NCI-H2227 (cell line): ENCODE measurements around the gene PLXND1.

Experiments used
- DNase-seq: peaks from one replicate; lab custom pipeline; 2025; ENCODE audit not compliant: unreplicated experiment; lab: John Stamatoyannopoulos, UW

PLXND1 gene

DNA sequence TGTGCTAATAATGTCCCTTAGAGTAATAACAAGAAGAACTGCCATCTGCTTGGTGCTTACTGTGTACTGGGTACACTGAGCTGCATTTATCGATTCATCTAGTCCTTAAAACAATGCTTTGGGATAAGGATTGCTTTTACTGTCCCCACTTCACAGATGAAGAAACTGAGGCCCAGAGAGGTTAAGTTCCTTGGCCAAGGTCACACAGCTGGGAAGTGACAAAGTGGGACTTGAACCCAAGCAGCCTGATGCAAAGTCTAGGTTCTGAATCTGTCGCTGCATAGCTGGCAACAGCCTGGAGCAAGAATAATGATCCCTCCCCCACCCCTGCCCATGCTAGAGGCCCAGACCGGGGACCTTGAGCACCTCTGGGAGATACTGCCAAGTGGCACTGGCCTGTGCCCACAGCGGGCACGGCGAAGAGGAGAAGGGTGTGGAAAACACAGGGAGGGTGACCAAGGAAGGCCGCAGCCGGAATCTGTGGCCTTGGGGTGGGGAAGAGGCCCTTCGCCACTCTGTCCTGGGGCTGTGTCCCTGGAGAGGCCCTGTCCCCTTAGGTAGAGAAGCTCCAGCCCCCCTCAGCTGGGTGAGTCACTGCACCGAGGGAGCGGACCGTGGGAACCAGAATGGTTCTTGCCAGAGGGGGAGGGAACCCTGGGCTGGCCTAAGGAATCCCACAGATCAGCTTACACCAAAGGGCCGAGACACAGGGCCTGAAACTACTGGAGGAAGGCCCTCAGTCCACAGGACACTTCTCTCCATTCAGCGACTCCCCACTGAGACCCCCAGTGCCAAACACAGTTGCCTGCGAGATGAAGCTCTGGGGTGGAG is 3.5 kb downstream of the PLXND1 start:
- DNase-seq, result no peak

DNA sequence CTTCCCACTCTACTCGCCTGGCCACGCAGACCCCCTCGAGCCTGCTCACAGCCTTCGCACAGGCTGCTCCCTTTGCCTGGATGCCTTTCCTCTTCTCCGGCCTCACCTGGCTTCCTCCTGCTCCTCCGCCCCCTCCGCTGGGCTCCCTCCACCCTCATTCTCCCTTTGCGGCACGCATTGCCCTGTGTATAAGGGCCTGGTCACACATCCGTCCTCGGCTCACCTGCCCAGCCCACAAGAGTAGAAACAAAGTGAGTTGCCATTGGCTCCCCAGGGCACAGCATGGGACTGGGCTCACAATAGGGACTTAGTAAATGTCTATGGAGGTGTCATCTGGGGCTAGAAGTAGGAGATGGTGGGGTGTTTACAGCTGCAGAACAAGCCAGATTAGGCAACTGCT is 4.2 kb downstream of the PLXND1 start:
- no peak for DNase-seq

DNA sequence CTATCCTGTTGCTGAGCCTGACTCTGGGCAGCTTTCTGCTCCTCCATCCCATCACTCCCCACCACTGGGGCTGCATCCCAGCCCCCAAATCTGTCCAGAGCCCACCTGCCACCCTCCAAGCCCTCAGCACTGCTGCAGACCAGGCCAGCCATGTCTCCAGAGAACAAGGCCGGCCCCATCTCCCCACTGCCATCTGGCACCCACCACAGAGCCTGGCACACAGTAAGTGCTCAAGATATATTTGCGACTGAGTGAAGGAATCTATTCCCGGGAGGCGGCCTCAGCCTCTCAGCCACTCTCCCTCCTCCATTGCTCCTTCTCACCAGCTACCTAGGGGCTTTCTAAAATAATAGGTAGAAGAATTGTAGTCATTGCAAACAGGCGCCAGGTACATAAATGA is 4.8 kb downstream of the PLXND1 start:
- no peak for DNase-seq

DNA sequence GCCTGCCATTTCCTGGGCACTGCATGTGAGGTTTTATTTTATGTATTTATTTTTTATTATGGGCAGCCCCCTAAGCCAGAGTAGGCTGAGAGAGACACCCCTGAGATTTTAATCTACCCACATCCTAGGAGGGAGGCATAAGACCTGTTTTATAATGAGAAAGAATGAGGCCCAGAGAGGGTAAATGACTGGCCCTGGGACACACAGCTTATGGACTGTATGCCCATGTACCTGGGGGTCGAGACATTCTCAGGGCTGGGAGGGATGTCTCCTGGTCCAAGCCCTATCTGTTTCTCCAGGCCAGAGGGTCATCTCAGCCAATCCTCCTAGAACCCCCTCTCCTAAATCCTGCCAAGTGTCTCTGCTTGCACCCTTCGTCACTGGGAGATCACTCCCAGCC is 6.1 kb downstream of the PLXND1 start:
- DNase-seq, result no peak

DNA sequence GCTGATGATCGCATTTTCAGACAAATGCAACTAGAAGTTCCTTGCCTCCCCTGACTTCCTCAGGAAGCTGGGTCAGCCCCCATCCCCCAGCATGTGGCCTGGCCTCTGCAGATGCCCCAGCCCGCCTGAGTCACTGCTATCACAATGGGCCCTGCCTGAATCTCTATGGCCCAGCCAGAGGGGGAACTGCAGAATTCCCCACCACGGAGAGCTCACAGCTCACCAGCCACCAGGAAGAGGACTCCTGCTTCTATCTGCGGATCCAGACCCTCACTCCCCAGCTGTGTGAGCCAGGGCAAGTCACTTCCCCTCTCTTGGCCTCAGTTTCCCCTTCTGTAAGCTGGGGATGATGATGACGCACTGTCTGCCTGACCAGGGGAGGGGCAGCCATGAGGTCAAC is 6.9 kb downstream of the PLXND1 start:
- no peak for DNase-seq

DNA sequence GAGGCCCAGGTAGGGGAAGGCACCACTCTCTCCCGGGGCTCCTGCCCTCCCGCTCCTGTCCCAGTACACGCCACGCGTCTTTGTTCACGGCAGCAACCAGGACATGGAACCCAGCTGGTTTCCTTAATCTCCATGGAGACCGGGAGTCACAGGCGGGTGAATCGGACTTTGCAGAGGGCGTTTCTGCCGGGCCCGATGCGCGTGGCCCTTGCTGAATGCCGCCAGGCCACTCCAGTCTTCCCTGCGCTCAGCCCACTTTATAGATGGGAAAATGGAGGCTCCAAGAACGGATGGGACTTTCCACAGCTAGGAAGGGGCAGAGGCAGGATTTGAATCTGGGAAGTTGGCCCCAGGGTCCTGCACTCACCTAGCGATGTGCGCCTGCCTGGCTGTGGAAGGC is 7.4 kb downstream of the PLXND1 start:
- DNase-seq, result no peak

DNA sequence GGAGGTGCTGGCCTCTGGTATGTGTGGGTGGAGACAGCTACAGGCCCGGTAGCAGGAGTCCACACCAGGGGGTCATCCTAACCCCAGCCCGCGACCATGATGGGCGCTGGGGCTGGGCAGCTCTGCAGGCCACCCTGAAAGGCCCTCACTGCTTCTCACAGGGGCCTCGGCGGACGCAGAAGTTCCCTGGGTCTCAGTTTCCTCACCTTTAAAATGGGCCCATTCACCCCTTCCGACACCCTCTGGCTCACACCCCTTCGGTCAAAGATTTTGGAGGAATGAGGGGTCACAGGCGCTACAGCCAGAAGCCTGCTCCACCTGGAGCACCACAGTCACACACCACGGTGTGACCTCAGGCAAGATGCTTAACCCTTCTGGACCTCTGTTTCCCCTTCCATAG is 8.0 kb downstream of the PLXND1 start:
- no peak for DNase-seq

DNA sequence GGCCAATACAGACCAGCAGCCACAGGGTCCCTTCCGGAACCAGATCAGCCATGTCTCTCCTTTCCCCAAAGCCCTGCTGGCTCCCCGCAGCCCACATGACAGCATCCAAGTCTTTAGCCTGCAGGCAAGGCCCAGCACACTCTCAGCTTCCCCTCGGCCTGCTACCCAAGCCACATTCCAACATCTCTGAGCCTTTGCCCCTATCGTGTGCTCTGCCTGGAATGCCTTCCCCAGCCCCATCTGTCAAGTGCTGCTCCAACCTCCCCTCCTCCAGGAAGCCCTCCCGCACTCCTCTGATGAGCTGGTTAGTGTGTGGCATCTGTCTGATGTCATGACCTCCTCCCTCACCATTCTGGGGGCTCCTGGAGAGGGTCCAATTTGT is 8.5 kb downstream of the PLXND1 start:
- no peak for DNase-seq

DNA sequence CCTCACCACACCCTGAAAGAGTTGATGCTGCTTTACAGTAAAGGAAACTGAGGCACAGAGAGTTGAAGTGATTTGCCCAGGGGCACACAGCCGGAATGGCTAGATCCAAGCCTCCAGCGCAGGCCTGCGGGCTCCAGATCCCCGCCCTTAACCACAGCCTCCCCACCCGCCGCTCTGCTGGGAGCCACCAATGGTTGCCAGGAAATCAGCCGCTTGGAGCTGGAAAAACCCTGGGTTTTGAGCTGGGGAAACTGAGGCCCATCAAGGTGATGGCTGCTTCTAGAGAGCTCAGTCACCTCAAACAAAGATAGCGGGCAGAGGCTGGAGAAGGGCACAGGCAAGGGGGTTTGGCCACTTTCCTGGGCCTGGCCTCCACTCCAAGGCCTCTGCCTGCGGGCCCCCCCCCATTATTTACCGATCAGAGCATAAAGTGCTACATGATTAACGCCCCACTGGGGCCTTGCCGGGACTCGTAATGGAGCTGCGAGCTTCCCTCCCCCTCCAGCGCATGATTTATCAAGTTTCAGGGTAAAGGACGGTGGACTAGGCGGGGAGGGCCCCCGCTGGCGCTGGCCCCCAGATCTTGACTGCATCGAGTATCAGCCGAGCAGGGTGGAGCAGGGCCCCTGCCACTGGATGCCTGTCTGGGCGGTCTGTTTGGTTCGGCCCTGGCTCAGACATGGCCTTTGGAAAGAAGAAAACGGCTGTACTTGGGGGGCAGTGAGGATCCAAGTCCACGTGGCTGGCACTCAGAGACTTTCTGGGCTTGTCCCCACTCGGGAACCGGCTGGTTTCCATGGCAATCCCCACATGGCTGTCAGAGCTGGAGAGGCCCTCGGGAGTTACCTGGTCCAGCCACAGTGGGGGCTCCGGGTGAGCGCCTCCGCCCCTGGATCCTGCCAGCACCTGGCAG is 9.1 kb downstream of the PLXND1 start:
- peak; percentile 24 for DNase-seq

DNA sequence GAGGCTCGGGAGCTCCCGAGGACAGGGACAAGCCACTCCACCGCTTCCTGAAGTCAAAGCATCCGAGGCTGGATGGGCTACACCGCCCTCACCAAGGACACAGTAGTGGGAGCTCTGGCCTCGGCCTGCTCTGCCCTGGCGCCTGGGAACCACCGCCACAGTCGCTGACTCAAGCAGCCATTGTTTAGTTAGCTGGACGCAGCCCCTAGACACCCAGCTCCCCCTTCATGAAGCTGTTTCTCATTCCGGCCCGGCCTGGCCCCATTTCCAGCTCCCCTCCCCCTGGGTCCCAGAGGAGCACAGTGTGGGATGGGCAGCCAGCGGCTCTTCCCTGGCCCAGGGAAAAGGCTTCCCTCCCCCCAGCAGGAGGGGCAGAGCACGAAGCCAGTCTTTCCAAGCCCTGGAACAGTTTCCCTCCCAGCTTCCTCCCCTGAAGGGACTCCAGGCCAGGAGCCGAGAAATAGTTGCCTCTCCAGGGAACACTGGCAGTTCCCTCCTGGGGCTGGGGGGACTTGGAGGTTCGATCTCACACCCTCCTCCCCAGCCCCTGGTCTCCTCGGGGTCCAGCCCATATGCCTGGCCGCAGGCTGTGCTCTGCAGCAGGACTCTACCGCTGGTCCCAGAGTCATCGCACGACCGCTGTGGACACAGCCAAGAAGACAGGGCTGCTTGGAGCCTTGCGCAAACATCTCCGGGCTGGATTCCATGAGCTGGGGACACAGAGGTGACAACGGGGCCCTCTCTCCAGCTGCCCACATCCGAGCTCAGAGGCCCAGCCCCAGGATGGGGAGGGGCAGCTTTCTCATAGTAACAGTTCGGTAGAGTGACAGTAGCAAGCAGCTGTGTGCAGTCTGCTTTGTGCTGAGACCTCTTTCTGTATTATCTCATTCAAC is 10.0 kb downstream of the PLXND1 start:
- no peak for DNase-seq

DNA sequence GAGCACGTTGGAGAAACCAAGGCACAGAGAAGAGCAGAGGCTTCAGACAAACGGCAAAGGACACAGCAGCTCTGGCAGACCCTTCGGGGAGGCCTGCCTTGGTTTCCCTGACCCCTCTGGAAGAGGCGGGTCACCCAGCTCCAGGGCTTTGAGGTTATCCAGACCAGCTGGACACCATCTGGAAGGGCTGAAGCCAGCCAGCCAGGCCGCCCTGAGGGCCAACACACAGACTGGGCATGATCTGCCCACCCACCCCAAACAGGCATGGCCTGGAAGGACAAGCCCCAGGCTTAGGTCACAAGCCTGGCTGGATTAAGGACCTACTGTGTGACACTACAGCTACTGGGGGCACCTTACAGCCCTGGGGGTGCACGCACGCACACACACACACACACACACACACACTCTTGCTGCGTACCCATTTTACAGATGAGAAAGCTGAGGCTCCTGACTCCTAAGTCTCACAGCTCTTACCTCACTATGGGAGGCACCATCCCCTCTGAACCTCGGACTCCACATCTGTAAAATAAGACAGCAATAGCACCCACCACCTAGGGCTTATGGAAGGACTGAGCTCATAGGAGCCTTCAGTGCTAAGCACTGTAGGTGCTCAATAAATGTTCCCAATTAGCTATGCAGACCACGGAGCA is 10.8 kb downstream of the PLXND1 start:
- DNase-seq, result no peak

DNA sequence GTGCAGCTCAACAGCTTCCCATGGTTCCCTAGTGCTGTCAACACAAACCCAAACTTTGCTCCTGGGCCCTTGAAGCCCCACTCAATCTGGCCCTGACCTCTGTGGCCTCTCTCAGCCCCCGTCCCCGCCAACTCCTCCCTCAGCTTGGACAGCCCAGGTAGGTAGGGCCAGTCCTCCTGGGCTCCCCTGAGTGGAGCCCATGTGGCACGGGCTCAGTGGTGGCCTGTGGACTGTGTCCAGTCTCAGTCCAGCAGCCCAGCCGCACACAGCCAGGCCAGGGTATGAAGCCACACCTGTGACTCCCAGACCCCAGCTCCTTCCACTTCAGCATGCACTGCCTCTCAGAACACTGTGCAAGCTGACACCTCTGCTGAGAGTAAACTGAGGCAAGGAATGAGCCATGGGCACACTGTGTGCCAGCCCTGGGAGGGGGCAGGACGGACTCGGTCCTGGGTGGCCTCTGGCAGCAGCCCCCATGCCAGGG is 11.5 kb downstream of the PLXND1 start:
- DNase-seq, result no peak

DNA sequence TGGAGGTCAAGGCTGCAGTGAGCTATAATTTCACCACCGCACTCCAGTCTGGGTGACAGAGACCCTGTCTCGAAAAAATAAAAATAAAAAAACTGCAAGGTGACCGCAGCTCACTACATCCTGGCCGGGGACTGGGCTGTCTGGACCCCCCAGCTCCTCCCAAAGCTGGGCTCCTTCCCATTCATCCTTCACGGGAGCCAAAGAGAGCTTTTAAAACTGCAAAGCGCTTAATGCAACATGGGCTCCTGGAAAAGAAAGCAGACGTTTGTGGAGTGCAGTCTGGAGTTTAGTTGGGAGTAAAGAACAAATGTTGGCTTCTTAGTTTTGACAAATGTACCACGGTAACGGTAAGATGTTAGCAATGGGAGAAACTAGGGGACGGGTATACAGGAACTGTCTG is 12.1 kb downstream of the PLXND1 start:
- no peak for DNase-seq

DNA sequence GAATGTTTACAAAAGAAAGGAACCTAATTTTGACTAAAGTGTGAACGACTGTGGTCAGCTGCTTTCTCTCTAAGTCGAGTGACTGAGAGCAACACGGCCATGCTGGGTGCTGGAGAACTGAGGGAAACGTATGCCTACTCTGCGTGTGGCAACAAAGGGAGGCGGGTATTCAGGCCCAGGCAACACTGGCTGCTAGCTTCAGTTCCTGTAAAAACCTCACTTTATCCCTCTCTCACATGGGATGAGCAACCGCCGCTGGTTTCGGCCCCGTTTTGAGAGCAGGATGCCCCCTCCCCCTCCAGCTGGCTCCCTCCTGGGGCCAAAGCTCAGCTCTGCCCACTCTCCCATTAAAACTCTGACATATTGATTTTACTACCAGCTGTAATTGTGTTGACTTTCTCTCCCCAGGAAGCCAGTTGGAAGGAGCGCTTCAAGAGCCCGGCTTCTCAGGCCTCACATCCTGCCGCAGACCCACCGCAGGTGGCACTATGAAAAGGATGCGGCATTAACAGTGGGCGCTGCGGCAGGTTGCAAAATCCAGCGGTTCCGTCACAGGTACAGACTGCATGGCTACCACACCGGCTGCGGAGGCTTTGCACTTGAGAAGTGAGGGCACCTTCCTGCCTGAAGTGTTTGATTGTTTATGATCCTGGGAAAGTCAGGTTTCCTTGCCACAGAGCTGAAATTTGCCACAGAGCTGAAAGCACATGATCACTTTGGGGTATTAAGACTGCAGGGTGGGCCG is 12.7 kb downstream of the PLXND1 start:
- peak; percentile 83 for DNase-seq

DNA sequence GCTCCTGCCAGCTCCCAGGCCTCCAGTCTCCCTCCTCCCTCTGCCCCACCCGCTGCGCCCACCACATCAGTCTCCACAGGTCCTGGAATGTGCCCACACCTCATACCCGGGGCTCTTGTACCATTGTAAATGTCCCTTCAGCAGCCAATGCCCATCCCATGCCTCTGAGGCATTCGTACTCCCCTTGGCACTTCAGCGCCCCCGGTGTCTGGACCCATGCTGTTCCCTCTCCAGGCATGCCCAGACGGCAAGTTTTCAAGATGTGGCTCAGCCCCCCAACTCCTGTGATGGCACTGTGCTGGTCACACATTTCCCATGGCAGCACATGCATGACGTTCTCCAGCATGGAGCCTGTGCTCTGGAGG is 13.3 kb downstream of the PLXND1 start:
- no peak for DNase-seq

DNA sequence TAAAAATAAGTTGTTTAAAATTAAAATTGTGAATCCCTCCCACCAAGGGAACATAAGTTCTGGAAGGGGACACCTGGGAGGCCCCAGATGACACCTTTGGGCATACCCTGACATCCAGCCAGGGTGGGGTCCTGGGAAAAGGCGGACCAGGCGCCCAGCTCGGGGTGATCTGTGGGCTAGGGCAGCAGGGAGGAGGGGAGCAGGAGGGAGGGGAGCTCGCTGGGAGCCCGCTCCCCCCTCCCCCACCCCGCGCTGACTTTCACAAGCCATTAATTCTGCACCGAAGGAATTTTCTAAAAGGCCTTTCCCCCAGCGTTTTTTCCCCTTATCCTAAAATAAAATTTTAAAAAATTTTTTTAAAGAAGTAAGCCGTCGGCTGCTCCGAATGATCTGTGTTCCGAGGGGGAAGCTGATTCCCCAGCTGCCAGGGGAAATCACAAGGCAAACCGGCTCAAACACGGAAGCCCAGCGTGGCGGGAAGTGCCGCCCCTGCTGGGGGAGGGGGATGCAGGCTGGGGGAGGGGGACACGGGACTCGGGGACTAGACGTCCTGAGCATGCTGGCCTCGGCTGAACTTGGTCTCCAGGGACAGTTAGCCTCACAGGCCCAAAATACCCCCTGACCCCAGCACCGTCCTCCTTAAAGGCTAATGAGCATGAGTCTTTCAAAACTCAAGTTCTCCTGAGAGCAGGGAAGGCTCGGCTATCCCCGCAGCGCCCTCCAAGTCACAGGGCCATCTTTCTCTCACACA is 13.9 kb downstream of the PLXND1 start:
- peak; percentile 58 for DNase-seq

DNA sequence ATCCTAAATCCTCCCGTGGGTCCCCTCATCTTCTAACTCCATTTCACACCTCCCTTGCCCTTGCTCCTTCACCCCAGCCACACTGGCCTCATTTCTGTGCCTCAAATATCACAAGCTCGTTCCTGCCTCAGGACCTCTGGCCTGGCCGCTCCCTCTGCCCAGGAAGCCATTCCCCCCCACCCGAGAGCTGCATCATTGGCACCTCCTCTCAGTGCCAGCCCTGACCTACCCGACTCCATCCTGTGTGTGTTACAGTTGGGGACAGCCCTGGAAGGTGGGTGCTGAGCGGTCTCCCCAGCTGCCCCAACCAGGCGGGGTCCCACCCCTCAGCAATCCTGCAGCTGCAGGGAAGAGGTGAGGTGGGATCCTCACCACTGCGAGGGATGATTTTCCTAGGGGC is 14.5 kb downstream of the PLXND1 start:
- DNase-seq, result no peak

DNA sequence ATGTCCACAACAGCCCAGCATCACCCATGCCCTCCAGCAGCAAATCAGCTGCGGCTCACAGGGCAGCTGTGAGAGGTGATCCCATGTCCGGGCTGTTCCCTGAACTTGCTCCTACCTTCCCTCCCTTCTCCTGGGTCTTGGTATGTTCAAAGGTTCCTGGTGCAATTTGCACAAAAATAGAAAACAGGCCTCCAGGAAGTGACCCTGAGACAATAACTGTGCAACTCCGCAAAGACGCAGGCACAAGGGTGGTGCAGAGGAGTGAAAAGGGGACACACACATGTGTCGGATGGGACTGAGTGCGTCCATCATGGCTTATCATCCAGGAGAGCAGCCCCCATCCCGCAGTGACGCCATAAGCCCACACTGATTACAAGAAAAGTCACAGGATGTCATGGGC is 16.3 kb downstream of the PLXND1 start:
- DNase-seq, result no peak

DNA sequence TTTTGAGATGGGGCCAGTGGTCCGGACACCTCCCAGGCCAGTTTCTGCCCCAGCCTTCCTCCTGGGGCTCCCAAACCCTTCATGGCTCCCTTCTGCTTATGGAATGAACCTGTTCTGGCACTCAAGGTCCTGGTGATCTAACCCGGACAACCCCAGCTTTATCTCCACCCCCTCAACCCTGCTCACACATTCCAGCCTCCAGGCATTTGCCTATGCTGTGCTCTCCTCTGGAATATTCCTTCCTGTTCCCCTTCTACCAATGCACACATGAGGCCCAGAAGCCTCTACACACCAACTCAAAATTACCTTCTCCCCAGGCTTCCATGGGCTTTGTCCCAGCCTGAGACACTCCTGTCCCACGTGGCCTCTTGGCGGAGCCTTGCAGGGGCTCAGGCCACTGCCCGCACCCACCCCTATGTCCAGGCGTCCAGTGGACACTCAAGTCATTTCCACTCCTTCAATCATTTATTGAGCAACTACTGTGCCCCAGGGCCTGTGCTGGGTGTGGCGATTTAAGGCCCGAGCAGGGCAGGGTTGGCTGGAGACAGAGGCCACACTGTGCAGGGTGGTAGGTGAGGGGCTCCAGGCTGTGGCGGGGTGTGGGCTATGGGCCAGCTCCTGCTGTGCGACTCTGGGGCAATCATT is 18.8 kb downstream of the PLXND1 start:
- DNase-seq, result no peak
